ENCODE data around the gene TTC17.

TTC17 gene

GRCh38 chr11:43542750-43543712 is 184.3 kb downstream of the TTC17 start:
- DNase-seq = no peak

Measured in fibroblast of skin of right quadriceps (primary cell).